Measurements from ENCODE around the gene PUDP. TPM values are rescaled to one million over a fixed set of nuclear protein-coding genes. Genes with fewer than 3 reads are reported as not detected.

The PUDP gene
- total and polyA plus RNA-seq, 2 experiments from 2014 or later, result 4.0 to 11.6 TPM

DNA sequence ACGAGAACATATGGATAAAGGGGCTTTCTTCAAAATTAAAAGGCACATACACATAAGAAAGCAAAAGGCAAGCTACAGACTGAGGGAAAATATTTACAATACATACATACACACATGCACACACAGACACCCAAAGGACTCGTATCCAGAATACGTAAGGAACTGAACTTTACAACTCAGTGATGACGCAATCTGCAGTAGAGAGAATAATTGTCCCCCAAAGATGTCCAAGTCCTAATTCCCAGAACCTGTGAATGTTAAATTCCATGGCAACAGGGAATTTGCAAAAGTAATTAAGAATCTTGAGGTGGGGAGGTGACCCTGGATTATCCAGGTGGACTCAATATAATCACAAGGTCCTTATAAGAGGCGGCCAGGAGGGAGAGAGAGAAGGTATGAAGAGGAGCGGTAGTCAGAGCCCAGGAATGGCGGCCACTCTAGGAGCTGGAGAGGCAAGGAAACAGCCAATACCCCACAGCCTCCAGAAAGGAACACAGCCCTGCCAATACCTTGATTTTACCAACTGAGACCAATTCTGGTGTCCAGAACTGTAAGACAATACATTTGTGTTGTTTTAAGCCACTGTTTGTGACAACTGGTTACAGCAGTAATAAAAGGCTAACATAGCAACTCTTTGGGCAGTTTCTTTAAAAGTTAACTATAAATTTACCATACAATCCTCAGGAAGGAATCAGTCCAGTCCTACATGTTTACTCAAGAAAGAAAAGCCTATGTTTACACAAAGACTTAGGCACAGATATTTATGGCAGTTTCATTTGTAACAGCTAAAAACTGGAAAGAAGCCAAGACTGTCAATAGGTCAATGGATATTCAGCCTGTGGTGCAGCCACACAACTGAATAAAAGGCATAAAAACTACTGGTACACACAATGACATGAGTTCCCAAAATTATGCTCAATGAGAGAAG, 27.7 kb downstream of the PUDP start:
- no peak overlapping the region for H2AFZ ChIP-seq
- H3K4me3 ChIP-seq, result no peak overlapping the region
- WGBS, 2 experiments (ENCODE audit: low coverage in 1 of 2, low lambda C conversion rate in 2 of 2, missing lambda C conversion rate in 2 of 2), result 99% methylated on average over 7 of the region's 7 CpGs
- no peak overlapping the region for H3K4me2 ChIP-seq (ENCODE audit: unreplicated experiment)
- no peaks in the 10 kb centered on the region for H3K27me3 ChIP-seq (replicated peaks; ENCODE audit: insufficient read depth)
- H3K36me3 ChIP-seq (ENCODE audit: low read depth), result no peaks in the 10 kb centered on the region
- no peaks in the 10 kb centered on the region for H3K9me3 ChIP-seq (ENCODE audit: low read depth)
- no peaks in the 10 kb centered on the region for H4K20me1 ChIP-seq (ENCODE audit: insufficient read depth)
- H3F3A ChIP-seq (ENCODE audit: insufficient read depth), result no peaks in the 10 kb centered on the region
- TF ChIP-seq EZH2phosphoT487 (IDR thresholded peaks at IDR 0.05; ENCODE audit: insufficient read depth, low read depth) (no peak), EZH2 (IDR thresholded peaks at IDR 0.05; ENCODE audit: insufficient read depth, poor library complexity, severe bottlenecking) (no peak)
- in situ Hi-C loops (cut with MboI), result no loop called here
- no peaks in the 10 kb centered on the region for H3K9me2 ChIP-seq (ENCODE audit: insufficient read depth)
- no peak overlapping the region for H3K27ac ChIP-seq
- H3K79me2 ChIP-seq (ENCODE audit: insufficient read depth), result peaks cover 45% of the 10 kb centered on the region
- DNase-seq, result peak; percentile 6
- H3K9ac ChIP-seq, result no peak overlapping the region
- no peaks in the 10 kb centered on the region for H3K4me1 ChIP-seq (ENCODE audit: insufficient read depth)

DNA sequence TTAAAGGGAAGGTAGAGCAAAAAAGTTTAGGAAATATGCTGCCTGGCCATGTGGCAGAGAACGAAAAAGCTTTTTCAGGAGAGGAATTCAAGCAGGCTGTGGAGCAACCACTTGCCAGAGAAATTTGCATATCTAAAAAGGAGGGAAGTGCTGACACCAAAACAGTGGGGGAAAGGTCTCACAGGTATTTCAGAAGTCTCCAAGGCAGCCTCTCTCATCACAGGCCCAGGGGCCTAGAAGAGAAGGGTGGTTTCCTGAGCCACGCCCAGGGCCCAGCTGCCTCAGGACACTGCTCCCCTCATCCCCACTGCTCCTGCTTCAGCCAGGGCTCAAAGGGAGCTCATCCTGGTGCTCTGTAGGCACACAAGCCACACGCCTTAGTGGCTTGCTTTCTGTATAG, 30.4 kb downstream of the PUDP start:
- Histone ChIP-seq H3K4me3 (no peak overlapping the region), H3K9me2 (ENCODE audit: insufficient read depth) (no peaks in the 10 kb centered on the region), H3K9ac (no peak overlapping the region), H3K36me3 (ENCODE audit: low read depth) (no peaks in the 10 kb centered on the region), H3F3A (ENCODE audit: insufficient read depth) (no peaks in the 10 kb centered on the region), H3K4me1 (ENCODE audit: insufficient read depth) (no peaks in the 10 kb centered on the region), H2AFZ (no peak overlapping the region), H3K79me2 (ENCODE audit: insufficient read depth) (peaks cover 29% of the 10 kb centered on the region), H3K27me3 (replicated peaks; ENCODE audit: insufficient read depth) (no peaks in the 10 kb centered on the region), H3K9me3 (ENCODE audit: low read depth) (no peaks in the 10 kb centered on the region), H3K4me2 (ENCODE audit: unreplicated experiment) (no peak overlapping the region), H3K27ac (no peak overlapping the region), H4K20me1 (ENCODE audit: insufficient read depth) (no peaks in the 10 kb centered on the region)
- in situ Hi-C loops (cut with MboI), result no loop called here
- WGBS, 2 experiments (ENCODE audit: low coverage in 1 of 2, low lambda C conversion rate in 2 of 2, missing lambda C conversion rate in 2 of 2), result 97 to 100% methylated on average over 3 of the region's 3 CpGs
- DNase-seq, result no peak
- TF ChIP-seq EZH2phosphoT487 (IDR thresholded peaks at IDR 0.05; ENCODE audit: insufficient read depth, low read depth), result no peak
- TF ChIP-seq EZH2 (IDR thresholded peaks at IDR 0.05; ENCODE audit: insufficient read depth, poor library complexity, severe bottlenecking), result no peak

DNA sequence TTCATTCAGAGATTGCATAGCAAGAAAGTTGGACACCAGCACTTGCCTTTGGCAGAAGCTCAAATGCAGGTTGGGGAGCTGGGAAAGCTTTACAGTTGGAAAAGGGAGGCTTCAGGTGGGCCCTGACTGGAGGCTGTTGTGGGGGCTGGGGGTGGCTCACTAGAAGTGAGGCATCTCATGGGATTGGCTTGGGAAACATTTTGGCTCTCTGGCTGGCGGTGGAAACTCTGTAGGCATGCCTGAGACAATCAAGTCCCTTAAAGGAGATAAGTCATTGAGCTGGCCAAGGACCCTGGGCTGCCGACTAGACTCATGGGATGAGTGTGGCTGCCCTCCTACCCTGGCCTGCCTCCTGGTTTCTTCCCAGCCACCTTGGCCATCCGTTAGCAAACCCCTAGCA, 31.9 kb downstream of the PUDP start:
- TF ChIP-seq EZH2phosphoT487 (IDR thresholded peaks at IDR 0.05; ENCODE audit: insufficient read depth, low read depth) (no peak), EZH2 (IDR thresholded peaks at IDR 0.05; ENCODE audit: insufficient read depth, poor library complexity, severe bottlenecking) (no peak)
- Histone ChIP-seq H3K36me3 (ENCODE audit: low read depth) (no peaks in the 10 kb centered on the region), H3F3A (ENCODE audit: insufficient read depth) (no peaks in the 10 kb centered on the region), H3K9ac (no peak overlapping the region), H3K9me2 (ENCODE audit: insufficient read depth) (no peaks in the 10 kb centered on the region), H2AFZ (no peak overlapping the region), H3K27me3 (replicated peaks; ENCODE audit: insufficient read depth) (no peaks in the 10 kb centered on the region), H3K4me2 (ENCODE audit: unreplicated experiment) (no peak overlapping the region), H3K79me2 (ENCODE audit: insufficient read depth) (peaks cover 16% of the 10 kb centered on the region), H3K4me1 (ENCODE audit: insufficient read depth) (no peaks in the 10 kb centered on the region), H4K20me1 (ENCODE audit: insufficient read depth) (no peaks in the 10 kb centered on the region), H3K27ac (no peak overlapping the region), H3K9me3 (ENCODE audit: low read depth) (no peaks in the 10 kb centered on the region), H3K4me3 (no peak overlapping the region)
- DNase-seq, result no peak
- in situ Hi-C loops (cut with MboI), result no loop called here
- 69 to 72% methylated on average over 3 of the region's 3 CpGs for WGBS, 2 experiments (ENCODE audit: low coverage in 1 of 2, low lambda C conversion rate in 2 of 2, missing lambda C conversion rate in 2 of 2)

DNA sequence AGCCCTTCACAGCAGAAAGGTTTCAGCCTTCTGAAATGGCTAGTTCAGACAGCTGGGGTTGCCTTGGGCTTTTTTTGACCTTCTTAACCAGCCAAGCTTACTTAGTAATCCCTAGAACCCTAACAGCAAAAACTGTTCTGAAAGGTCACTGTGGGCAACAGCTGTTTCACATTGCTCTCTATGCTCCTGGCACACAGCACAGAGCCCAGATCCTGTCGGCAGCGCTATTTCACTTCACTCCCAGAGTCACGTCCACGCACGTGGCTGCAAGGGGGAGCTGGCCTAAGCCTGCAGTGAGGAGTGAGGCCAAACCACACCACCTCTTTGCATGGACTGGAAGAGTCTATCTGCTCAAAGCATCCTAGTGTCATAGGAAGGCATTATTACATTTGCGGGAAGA, 32.4 kb downstream of the PUDP start:
- Histone ChIP-seq H3K4me1 (ENCODE audit: insufficient read depth) (no peaks in the 10 kb centered on the region), H3K79me2 (ENCODE audit: insufficient read depth) (peaks cover 13% of the 10 kb centered on the region), H3K9me2 (ENCODE audit: insufficient read depth) (no peaks in the 10 kb centered on the region), H4K20me1 (ENCODE audit: insufficient read depth) (no peaks in the 10 kb centered on the region), H2AFZ (no peak overlapping the region), H3F3A (ENCODE audit: insufficient read depth) (no peaks in the 10 kb centered on the region), H3K27ac (no peak overlapping the region), H3K4me3 (no peak overlapping the region), H3K9me3 (ENCODE audit: low read depth) (no peaks in the 10 kb centered on the region), H3K4me2 (ENCODE audit: unreplicated experiment) (no peak overlapping the region), H3K36me3 (ENCODE audit: low read depth) (no peaks in the 10 kb centered on the region), H3K9ac (no peak overlapping the region), H3K27me3 (replicated peaks; ENCODE audit: insufficient read depth) (no peaks in the 10 kb centered on the region)
- DNase-seq, result no peak
- in situ Hi-C loops (cut with MboI), result no loop called here
- WGBS, 2 experiments (ENCODE audit: low coverage in 1 of 2, low lambda C conversion rate in 2 of 2, missing lambda C conversion rate in 2 of 2), result 49 to 70% methylated on average over 2 to 6 of the region's 6 CpGs
- TF ChIP-seq EZH2phosphoT487 (IDR thresholded peaks at IDR 0.05; ENCODE audit: insufficient read depth, low read depth) (no peak), EZH2 (IDR thresholded peaks at IDR 0.05; ENCODE audit: insufficient read depth, poor library complexity, severe bottlenecking) (no peak)
